ENCODE measurements around the gene FKBP11.
"Not testable (repeated sequence)": the region's sequence is repeated elsewhere in the genome, so short reads cannot be mapped to it uniquely, and the experiment has no call there.

GRCh38 chr12:48909698-48910097 lies 15.6 kb downstream of the FKBP11 start:
- not testable (repeated sequence) for TF ChIP-seq CTCF (IDR thresholded peaks at IDR 0.05); TCF7L2 (IDR thresholded peaks at IDR 0.05; ENCODE audit: low read depth, low read length); POLR2AphosphoS5 (IDR thresholded peaks at IDR 0.05; ENCODE audit: low read depth, low read length)
- TF ChIP-seq, protein P1, sequence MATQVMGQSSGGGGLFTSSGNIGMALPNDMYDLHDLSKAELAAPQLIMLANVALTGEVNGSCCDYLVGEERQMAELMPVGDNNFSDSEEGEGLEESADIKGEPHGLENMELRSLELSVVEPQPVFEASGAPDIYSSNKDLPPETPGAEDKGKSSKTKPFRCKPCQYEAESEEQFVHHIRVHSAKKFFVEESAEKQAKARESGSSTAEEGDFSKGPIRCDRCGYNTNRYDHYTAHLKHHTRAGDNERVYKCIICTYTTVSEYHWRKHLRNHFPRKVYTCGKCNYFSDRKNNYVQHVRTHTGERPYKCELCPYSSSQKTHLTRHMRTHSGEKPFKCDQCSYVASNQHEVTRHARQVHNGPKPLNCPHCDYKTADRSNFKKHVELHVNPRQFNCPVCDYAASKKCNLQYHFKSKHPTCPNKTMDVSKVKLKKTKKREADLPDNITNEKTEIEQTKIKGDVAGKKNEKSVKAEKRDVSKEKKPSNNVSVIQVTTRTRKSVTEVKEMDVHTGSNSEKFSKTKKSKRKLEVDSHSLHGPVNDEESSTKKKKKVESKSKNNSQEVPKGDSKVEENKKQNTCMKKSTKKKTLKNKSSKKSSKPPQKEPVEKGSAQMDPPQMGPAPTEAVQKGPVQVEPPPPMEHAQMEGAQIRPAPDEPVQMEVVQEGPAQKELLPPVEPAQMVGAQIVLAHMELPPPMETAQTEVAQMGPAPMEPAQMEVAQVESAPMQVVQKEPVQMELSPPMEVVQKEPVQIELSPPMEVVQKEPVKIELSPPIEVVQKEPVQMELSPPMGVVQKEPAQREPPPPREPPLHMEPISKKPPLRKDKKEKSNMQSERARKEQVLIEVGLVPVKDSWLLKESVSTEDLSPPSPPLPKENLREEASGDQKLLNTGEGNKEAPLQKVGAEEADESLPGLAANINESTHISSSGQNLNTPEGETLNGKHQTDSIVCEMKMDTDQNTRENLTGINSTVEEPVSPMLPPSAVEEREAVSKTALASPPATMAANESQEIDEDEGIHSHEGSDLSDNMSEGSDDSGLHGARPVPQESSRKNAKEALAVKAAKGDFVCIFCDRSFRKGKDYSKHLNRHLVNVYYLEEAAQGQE (IDR thresholded peaks at IDR 0.05; ENCODE audit: insufficient read depth in 1 of 2, low read depth in 2 of 2, low read length in 1 of 2), result not testable (repeated sequence)
